HL-60/S4 (cell line): ENCODE measurements around the gene NAV1.
"Not testable (repeated sequence)": the region's sequence is repeated elsewhere in the genome, so short reads cannot be mapped to it uniquely, and the experiment has no call there.

Experiments used
- in situ Hi-C: fragments of 300-500 bp; cut with MboI; formaldehyde crosslinking; loops from 2 replicates; pipeline ENCODE4 v1.14.3; 2022; ENCODE audit warnings: low sequenced_read_pairs

NAV1 gene

DNA sequence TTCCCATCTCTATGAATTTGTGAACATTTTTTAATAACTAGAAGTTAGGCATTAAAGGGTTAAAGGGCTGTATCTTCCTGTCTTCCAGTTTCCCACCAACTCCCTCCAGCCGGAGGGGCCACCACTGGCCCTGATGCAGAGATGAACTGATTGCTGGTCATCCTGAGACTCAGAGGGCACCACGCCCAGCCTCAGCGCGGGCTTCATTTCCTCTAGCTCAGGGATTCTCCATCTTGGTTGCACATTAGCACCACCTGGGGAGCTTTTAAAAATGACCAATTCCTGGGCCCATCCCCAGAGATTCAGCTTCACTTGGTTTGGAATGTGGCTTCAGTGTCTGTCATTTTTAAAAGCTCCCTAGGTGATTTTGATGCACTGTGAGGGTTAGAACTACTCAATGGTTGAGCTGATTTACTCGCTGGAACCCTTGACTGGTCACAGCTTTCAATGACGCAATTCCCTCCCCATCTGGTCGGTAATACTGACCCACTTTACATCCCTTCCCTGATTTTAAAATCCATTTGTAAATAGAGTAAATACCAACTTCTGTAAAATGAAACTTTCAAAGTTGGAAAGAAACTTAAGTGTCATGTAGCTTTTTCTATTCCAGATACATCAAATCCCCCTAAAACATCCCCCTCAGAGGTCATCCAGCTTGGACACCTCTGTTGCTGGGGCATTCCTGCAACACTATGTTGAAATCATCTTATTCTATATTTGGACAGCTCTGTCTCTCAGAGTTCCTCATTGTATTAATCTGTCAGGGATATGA, 5.1 kb downstream of the NAV1 start:
- in situ Hi-C loops: no loop called here

- in situ Hi-C loops: no loop called here
Observed at GRCh38 chr1:201544710-201545109, 5.8 kb downstream of the NAV1 start.

DNA sequence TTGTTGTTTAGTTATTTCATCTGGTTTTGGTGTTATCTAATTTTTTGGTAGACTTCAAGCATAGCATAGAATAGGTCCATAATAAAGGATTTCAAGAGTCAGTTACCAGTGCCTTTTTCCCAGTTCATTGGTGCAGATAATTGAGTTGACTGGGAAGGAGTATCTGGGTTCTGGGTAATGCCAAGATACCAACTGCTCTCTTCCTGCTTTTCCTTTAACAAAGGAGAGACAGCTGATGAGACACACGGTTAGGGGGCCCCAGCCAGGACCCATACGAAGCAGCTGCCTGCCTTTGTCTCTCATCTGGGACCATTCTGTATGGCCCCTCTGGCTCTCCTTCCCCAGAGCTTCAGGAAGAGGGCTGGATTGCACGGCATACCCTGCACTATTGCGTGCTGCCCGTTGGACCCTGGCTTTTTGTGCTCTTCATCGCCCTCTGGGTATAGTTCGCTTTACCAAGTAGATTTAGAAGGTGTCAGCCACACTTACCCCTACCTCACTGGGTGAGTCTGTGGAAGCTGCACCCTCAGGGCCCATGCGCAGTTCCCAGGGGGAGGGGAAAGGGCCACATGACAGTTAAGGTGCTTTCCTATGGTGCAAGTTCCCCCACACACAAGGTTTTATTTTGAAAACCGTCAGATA, 7.0 kb downstream of the NAV1 start:
- in situ Hi-C loops: no loop called here

GRCh38 chr1:201549522-201549921, 10.6 kb downstream of the NAV1 start:
- in situ Hi-C loops: not testable (repeated sequence)

GRCh38 chr1:201551096-201551495, 12.2 kb downstream of the NAV1 start:
- in situ Hi-C loops: loop anchor here (10.0 kb wide), 1 partner anchor 154 kb away; no protein-coding TSS in a partner anchor

DNA sequence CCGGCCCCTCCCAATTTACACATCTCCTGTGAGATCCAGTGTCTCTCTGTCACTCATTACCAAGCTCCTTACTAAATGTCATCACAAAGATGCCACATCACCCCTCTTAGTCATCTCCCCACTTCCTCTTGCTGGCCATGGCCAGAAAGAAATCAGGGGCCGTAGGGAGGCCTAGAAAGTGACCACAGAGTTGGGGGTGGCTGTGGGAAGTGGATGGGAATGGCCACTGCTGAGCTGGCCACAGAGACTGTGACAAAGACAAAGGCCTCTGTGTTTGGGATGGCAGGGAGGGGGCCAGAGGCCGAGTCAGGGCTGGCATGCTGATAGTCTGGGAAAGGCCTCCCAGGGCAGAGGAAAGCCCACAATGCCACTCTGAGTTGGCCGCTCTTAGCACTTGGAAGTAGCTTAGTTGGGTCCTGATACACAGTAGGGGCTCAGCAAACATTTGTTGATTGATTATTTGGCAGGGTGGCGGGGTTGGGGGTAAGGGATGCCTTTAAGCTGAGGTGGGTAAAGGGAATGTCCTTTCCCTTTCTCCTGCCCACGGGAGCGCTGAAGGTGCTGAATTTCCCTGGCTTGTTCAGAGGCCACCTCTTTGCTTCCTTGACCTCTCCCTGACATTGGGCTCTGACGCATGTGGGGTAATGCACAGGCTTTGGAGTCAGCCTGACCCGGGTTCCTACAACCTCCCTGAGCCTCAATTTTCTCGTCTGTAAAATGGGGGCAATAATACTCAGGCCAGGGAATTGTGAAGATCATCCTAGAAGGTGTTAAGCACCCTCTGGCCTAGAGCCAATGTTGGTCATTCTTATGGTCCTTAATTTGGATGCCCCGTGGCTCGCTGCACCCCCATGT, 13.2 kb downstream of the NAV1 start:
- in situ Hi-C loops: loop anchor here (10.0 kb wide), 1 partner anchor 153 kb away; no protein-coding TSS in a partner anchor

- in situ Hi-C loops: loop anchor here (10.0 kb wide), 1 partner anchor 152 kb away; no protein-coding TSS in a partner anchor
Observed at GRCh38 chr1:201552941-201553351, 14.0 kb downstream of the NAV1 start.

DNA sequence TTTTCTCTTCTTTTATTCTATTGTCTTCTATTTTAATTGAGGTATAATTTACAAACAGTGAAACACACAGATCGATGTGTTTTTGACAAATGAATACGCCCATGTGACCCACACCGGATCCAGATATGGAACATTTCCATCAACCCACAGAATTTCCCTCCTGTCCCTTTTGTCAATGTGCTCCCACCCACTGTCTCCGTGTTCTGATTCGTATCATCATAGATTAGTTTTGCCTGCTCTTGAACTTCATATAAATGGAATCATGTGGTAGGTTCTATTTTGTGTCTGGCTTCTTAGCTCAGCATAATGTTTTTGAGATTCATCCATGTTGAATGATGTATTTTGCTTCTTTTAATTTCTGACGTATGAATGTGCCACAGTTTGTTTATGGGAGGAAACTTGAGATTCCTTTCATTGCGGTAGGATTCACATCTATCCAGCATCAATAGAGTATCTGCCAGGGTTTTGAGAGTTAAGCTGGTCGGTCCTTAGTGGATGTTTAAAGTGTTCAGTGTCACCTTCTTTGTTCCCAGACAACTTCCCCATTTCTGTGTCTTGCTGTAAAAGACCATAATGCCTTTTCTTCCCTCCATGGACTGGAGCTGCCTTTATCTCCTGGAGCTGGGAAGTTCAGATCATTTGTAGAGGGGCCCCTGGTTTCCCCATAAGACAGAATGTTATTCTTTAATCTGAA, 14.7 kb downstream of the NAV1 start:
- in situ Hi-C loops: loop anchor here (10.0 kb wide), 1 partner anchor 151 kb away; no protein-coding TSS in a partner anchor

GRCh38 chr1:201554190-201554600, 15.3 kb downstream of the NAV1 start:
- in situ Hi-C loops: loop anchor here (10.0 kb wide), 1 partner anchor 151 kb away; no protein-coding TSS in a partner anchor

DNA sequence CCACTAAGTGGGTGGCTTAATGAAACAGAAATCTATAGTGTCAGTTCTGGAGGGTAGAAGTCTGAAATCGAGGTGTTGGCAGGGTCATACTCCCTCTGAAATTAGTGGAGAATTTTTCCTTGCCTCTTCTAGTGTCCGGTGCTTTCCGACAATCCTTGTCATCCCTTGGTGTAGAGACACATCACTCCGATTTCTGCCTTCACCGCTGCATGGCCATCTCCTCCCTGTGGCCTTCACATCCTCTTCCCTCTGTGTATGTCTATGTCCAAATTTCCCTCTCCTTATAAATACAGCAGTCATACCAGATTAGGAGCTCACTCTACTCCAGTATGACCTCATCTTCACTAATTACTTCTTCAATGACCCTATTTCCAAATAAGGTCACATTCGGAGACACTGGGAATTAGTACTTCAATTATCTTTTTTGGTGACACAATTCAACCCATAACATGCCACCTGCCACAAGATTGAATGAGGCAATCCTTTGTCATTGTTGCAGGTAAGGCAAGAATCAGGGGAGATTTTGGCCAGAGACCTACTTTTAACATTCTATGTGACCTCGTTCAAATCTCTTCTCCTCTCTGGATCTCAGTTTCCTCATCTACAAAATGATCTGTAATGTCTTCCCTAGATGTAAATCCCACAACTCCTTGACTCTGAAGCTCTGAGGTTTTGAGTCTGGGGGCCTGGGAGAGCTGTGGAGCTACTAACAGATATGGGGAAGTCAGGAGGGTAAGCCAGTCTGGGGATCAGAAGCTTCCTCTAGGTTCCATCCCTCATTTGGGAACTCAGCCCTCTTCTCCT, 16.1 kb downstream of the NAV1 start:
- in situ Hi-C loops: loop anchor here (10.0 kb wide), 1 partner anchor 150 kb away; no protein-coding TSS in a partner anchor

- in situ Hi-C loops: loop anchor here (10.0 kb wide), 1 partner anchor 149 kb away; no protein-coding TSS in a partner anchor
Observed at GRCh38 chr1:201555593-201555945, 16.6 kb downstream of the NAV1 start.

DNA sequence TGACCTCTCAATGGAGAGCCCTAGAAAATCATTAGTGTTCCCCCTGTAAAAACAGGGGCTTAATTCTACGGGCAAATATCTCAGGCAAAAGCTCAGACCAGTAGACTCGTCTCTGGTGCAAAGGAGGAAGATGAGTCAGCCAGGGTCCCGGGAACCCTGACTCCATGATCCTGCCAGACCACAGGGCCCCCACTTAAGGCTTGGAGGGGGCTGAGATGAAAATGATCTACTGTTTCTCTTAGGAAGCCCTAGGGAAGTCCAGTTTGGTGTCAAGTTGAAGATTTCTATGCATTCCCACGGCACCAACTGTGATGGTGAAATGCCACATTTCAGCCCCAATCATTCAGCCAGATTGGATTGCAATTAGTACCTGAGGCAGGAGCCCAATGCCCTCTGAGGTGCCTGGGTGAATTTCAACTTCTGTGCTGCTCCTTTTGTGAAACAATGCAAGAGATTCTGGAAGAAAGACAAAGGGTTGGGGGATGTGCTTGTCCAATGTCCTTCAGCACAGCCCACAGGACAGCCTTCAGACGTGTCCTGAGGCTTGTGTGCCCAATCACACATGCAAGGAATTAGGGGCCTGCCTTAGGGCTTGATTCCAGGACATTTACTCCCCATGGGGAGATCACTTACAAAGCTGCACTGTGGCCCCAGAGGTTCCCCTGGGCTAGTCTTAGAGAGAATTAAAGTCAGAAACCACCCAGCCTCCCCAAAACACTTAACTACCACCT, 18.1 kb downstream of the NAV1 start:
- in situ Hi-C loops: loop anchor here (10.0 kb wide), 1 partner anchor 148 kb away; no protein-coding TSS in a partner anchor

DNA sequence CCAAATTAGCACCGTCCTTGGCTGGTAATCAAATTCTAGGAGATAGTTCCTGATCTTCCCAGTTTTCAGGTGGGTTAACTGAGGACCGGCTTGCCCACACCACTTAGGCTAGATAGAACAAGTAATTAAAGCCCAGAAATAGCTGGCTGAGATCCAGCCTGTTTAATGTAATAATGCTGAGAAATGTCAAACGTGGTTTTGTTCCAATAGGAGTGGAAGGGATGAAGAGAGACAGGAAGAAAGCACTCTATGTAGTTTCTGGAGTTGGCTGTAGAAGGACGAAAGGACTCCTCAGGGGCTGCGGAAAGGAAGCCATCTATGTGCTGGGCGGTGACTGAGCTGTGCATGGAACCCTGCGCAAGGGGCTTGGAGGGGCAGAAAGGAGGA, 18.6 kb downstream of the NAV1 start:
- in situ Hi-C loops: loop anchor here (10.0 kb wide), 1 partner anchor 147 kb away; no protein-coding TSS in a partner anchor

- in situ Hi-C loops: loop anchor here (10.0 kb wide), 2 partner anchors 145 to 225 kb away; no protein-coding TSS in a partner anchor
Observed at GRCh38 chr1:201559679-201560162, 20.8 kb downstream of the NAV1 start.

DNA sequence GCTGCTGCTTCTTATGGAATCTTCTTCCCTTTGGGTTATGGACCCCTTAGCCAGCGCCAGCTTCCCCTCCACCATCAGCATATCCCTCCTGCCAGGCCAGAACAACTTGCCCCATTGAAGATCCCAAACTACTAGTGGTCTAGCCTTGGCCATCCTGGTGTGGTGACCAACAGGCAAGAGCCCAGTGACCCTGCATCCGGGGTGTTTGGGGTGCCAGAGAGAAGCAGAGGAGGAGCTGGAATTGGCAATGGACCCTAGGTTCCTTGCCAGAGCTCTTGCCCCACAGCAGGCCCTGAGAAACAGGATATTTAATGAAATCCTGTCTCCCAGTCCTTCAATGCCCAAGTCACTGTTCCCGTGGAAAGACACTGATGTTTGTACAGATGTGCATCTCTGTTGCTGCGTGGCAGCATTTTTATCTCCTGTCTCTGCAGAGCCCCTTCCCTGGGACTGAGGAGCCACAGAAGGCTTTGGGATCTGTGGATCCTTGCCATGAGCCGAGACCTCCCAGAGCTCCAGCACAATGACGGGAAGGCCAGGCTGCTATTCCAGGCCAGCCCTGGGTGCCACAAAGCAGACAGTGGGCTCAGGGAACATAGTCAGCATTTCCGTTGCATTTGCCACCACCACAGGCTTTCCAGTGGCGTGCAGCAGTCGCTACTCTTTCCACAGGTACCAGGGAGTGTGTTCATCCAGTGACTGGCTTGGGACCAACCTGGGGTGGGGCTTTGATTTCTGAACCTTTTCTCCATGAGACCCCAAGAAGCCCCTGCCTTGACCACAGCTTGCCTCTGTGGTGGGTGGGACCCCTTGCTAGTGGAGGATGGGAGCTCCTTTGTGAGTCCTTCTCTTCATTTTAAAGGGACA, 21.6 kb downstream of the NAV1 start:
- in situ Hi-C loops: loop anchor here (10.0 kb wide), 1 partner anchor 224 kb away; no protein-coding TSS in a partner anchor

DNA sequence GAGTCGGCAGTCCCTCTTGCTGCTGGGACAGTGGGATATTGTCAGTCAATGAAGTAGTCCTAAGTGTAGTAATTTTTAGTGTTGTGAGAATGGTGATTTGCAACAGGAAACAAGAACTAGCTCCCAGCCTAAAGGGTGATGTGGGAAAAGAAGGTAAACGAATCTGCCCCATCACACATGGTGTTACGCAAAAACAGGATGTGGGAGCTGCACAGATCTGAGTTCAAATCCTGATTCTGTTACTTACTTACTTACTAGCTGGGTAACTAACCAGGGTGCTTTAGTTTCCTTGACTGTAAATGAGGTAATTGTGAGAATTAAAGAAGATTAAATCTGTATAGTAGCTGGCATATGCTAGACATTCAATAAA, 22.3 kb downstream of the NAV1 start:
- in situ Hi-C loops: loop anchor here (10.0 kb wide), 1 partner anchor 224 kb away; no protein-coding TSS in a partner anchor

GRCh38 chr1:201561601-201562000, 22.7 kb downstream of the NAV1 start:
- in situ Hi-C loops: loop anchor here (10.0 kb wide), 1 partner anchor 223 kb away; no protein-coding TSS in a partner anchor
